Measurements from ENCODE around the gene MYH15.

The MYH15 gene

DNA sequence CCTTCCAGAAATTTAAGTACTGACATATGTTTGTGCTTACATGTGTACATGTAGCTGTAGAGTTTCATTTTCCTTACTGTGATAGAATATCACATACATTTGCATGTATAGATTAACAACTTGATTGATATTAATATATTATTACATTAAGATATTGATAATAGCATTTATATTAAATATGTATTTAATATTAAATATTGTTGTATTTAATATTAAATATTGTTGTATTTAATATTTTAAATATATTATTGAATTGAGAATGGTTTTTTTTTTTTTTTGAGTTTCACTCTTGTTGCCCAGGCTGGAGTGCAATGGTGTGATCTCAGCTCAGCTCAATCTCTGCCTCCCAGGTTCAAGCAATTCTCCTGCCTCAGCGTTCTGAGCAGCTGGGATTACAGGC lies 76.5 kb downstream of the MYH15 start:
- TF ChIP-seq, protein P1, sequence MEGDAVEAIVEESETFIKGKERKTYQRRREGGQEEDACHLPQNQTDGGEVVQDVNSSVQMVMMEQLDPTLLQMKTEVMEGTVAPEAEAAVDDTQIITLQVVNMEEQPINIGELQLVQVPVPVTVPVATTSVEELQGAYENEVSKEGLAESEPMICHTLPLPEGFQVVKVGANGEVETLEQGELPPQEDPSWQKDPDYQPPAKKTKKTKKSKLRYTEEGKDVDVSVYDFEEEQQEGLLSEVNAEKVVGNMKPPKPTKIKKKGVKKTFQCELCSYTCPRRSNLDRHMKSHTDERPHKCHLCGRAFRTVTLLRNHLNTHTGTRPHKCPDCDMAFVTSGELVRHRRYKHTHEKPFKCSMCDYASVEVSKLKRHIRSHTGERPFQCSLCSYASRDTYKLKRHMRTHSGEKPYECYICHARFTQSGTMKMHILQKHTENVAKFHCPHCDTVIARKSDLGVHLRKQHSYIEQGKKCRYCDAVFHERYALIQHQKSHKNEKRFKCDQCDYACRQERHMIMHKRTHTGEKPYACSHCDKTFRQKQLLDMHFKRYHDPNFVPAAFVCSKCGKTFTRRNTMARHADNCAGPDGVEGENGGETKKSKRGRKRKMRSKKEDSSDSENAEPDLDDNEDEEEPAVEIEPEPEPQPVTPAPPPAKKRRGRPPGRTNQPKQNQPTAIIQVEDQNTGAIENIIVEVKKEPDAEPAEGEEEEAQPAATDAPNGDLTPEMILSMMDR (IDR thresholded peaks at IDR 0.05; ENCODE audit: borderline replicate concordance, control extremely low read depth, extremely low read depth, insufficient read depth, missing control alignments): no peak
- in situ Hi-C loops (cut with MboI; ENCODE audit: low sequenced_read_pairs, unreplicated experiment): no loop called here

DNA sequence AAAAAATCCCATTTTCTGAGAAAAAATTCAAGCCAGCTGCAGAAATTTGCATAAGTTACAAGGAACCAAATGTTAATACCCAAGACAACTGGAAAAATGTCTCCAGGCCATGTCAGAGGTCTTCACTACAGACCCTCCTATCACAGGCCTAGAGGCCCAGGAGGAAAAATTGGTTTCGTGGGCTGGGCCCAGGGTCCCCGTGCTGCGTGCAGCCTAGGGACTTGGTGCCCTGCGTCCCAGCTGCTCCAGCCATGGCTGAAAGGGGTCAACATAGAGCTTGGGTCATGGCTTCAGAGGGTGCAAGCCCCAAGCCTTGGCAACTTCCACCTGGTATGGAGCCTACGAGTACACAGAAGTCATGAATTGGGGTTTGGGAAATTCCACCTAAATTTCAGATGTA lies 78.0 kb downstream of the MYH15 start:
- in situ Hi-C loops (cut with MboI; ENCODE audit: low sequenced_read_pairs, unreplicated experiment): no loop called here

More for the DNA sequence above, 76.5 kb downstream of the MYH15 start:
- DNase-seq (ENCODE audit: low spot score): no peak

DNA sequence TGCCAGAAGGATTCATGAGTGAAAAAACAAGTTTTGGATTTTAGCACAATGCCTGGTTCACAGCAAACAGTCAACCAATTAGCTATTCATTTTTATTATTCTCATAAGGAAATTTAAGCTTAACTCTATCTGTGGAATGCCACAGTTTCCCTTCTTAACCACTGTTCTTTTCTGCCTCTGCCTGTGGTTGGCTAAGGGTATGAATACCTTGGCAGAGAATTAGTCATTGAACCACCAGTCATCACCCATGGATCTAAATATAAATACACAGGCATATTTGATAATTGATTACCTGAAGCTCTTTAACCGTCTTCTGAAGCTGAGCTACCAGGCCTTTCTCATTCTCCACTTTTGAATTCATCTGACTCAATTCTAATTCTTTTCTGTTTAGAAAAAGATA lies 79.9 kb downstream of the MYH15 start:
- in situ Hi-C loops (cut with MboI; ENCODE audit: low sequenced_read_pairs, unreplicated experiment): no loop called here
- TF ChIP-seq, protein P1 (IDR thresholded peaks at IDR 0.05; ENCODE audit: borderline replicate concordance, control extremely low read depth, extremely low read depth, insufficient read depth, missing control alignments): no peak
- no peak for DNase-seq (ENCODE audit: low spot score)

More for the DNA sequence above, 78.0 kb downstream of the MYH15 start:
- no peak for DNase-seq (ENCODE audit: low spot score)
- TF ChIP-seq, protein P1 (IDR thresholded peaks at IDR 0.05; ENCODE audit: borderline replicate concordance, control extremely low read depth, extremely low read depth, insufficient read depth, missing control alignments): no peak

DNA sequence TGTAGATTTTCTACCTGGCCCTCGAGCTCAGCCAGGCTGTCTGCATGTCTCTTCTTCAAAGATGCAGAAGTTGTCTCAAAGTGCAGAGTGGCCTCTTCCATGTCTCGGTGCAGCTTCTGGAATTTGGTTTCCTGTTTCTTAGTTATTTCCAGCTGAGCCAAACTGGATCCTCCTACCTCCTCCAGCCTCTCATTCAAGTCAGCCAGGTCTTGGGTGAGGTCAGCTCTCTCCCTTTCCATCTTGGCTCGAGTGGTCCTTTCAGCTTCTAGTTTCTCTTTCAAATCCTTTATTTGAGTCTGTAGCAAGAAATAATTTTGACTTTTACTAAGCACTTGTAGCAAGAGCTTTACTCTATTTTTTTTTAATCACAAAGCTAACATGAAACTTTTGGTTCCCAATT lies 81.8 kb downstream of the MYH15 start:
- no peak for DNase-seq (ENCODE audit: low spot score)
- TF ChIP-seq, protein P1 (IDR thresholded peaks at IDR 0.05; ENCODE audit: borderline replicate concordance, control extremely low read depth, extremely low read depth, insufficient read depth, missing control alignments): no peak
- in situ Hi-C loops (cut with MboI; ENCODE audit: low sequenced_read_pairs, unreplicated experiment): no loop called here

DNA sequence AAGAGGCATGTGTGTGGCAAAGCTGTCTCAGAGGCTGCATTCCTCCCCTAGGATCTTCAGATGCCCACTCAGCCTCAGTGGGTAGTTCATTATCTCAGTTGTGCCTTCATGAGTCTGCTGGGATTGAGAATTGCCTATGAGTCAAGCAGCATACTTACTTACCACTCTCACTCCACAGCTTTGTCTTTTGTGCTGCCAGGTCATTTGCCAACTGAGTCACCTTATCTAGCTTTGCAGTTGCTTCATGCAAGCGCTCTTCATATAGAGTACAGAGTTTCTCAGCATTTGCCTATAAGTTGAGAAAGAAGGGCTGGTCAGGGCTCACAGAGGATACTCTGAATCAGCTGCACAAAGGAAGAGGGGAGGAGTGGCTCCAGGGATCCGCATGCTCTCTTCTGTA lies 89.5 kb downstream of the MYH15 start:
- no peak for DNase-seq (ENCODE audit: low spot score)
- in situ Hi-C loops (cut with MboI; ENCODE audit: low sequenced_read_pairs, unreplicated experiment): loop anchor here (25.0 kb wide), 1 partner anchor 484 kb away; no protein-coding TSS in a partner anchor
- TF ChIP-seq, protein P1 (IDR thresholded peaks at IDR 0.05; ENCODE audit: borderline replicate concordance, control extremely low read depth, extremely low read depth, insufficient read depth, missing control alignments): no peak

DNA sequence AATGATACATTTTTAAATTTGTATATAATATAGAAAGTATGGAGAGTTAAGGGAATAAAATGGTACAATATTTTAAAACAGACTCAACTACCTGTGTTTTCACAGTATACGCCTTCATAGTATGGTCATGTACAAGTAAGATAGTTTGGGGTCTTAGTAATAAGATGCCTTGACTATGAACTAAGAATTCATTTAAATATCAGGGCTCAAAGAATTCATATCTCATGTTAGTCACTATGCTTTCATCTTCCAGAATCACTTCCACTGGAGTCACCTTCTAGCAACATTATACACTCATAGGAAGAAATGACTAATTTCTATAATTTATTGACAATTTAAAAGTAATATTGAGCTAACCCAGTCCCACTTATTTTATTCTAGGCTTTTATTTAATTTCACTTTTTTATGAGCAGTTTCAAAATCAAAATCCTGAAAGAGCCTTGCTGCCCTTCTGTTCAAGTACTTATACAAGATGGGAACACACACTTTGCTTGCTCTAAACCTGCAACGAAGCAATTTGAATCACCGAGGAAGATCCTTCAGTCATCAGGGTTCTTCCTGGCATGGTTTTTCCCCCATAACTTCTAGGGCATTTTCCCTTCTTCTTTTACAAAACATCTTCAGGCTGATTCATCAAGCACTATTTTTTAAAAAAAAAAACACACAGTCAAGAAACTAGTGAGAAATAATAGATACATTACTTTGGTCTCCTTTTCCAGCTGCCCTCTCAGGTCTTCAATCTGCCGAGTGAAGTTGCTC lies 94.1 kb downstream of the MYH15 start:
- TF ChIP-seq, protein P1 (IDR thresholded peaks at IDR 0.05; ENCODE audit: borderline replicate concordance, control extremely low read depth, extremely low read depth, insufficient read depth, missing control alignments): no peak
- no peak for DNase-seq (ENCODE audit: low spot score)
- in situ Hi-C loops (cut with MboI; ENCODE audit: low sequenced_read_pairs, unreplicated experiment): loop anchor here (25.0 kb wide), 1 partner anchor 479 kb away; no protein-coding TSS in a partner anchor

All from GM13976 (cell line).